Mesenchymal stem cell (in vitro differentiated cells and primary cell): Measurements from ENCODE around the gene LAMC1.

Experiments used
- DNase-seq: peaks from one replicate; pipeline ENCODE4 v3.0.0-alpha.2; 2013
- H2AFZ ChIP-seq: one replicate; pipeline ENCODE4 v1.6.1; 2013; ENCODE audit warnings: low read depth, mild to moderate bottlenecking, control low read depth, inconsistent platforms, low read length, moderate library complexity
- H2AK5ac ChIP-seq: 2 replicates; pipeline ENCODE4 v1.6.1; 2013; ENCODE audit warnings: low read length, moderate library complexity, mild to moderate bottlenecking, inconsistent platforms; ENCODE audit not compliant: severe bottlenecking
- H2BK120ac ChIP-seq: one replicate; pipeline ENCODE4 v1.6.1; 2013; ENCODE audit warnings: low read depth, mild to moderate bottlenecking, inconsistent platforms, low read length, moderate library complexity
- H2BK12ac ChIP-seq, 2 experiments: one replicate each; pipeline ENCODE4 v1.6.1; 2013; ENCODE audit warnings: inconsistent platforms in 2 of 2, low read length in 2 of 2, mild to moderate bottlenecking in 2 of 2, moderate library complexity in 2 of 2, control low read depth in 1 of 2
- H2BK15ac ChIP-seq: one replicate; pipeline ENCODE4 v1.6.1; 2013; ENCODE audit warnings: mild to moderate bottlenecking, low read depth, inconsistent platforms; ENCODE audit not compliant: poor library complexity, severe bottlenecking
- H2BK5ac ChIP-seq: 2 replicates; pipeline ENCODE4 v1.6.1; 2013; ENCODE audit warnings: low read depth, mild to moderate bottlenecking, low read length, control low read depth, inconsistent platforms; ENCODE audit not compliant: poor library complexity, severe bottlenecking
- H3K14ac ChIP-seq, 2 experiments: one replicate each; pipeline ENCODE4 v1.6.1; 2013; ENCODE audit warnings: inconsistent platforms in 2 of 2, low read length in 2 of 2, control low read depth in 1 of 2, mild to moderate bottlenecking in 1 of 2, moderate library complexity in 1 of 2
- H3K18ac ChIP-seq, 2 experiments: one replicate each; pipeline ENCODE4 v1.6.1; 2013; ENCODE audit warnings: inconsistent platforms in 2 of 2, low read length in 2 of 2, control low read depth in 1 of 2, low read depth in 1 of 2, mild to moderate bottlenecking in 1 of 2
- H3K23ac ChIP-seq, 2 experiments: one replicate each; pipeline ENCODE4 v1.6.1; 2013; ENCODE audit warnings: inconsistent platforms in 2 of 2, low read length in 2 of 2, mild to moderate bottlenecking in 2 of 2, moderate library complexity in 2 of 2, control low read depth in 1 of 2
- H3K27ac ChIP-seq: 2 replicates; pipeline ENCODE4 v1.5.1; 2013; ENCODE audit warnings: mild to moderate bottlenecking, moderate library complexity, low read length, control low read depth, inconsistent platforms; ENCODE audit not compliant: poor library complexity, severe bottlenecking
- H3K27me3 ChIP-seq, 2 experiments: 2 replicates each; pipeline versions ENCODE4 v1.6.1 to v1.7.0; 2013; ENCODE audit warnings: low read length in 2 of 2, mild to moderate bottlenecking in 2 of 2, moderate library complexity in 2 of 2, control low read depth in 1 of 2, inconsistent platforms in 1 of 2; ENCODE audit not compliant: control insufficient read depth in 1 of 2, insufficient read depth in 1 of 2
- H3K36me3 ChIP-seq, 2 experiments: 2 replicates each; pipeline versions ENCODE4 v1.6.1 to v1.7.0; 2013; ENCODE audit warnings: low read length in 2 of 2, control low read depth in 1 of 2, inconsistent platforms in 1 of 2, low read depth in 1 of 2, mild to moderate bottlenecking in 1 of 2; ENCODE audit not compliant: insufficient read depth in 2 of 2, control insufficient read depth in 1 of 2
- H3K4ac ChIP-seq, 2 experiments: one replicate each; pipeline ENCODE4 v1.6.1; 2013; ENCODE audit warnings: inconsistent platforms in 2 of 2, low read length in 2 of 2, mild to moderate bottlenecking in 2 of 2, moderate library complexity in 2 of 2, control low read depth in 1 of 2, low read depth in 1 of 2
- H3K4me1 ChIP-seq: 2 replicates; pipeline ENCODE4 v1.6.1; 2013; ENCODE audit warnings: low read depth, low read length, control low read depth; ENCODE audit not compliant: control insufficient read depth, insufficient read depth
- H3K4me2 ChIP-seq: 2 replicates; pipeline ENCODE4 v1.6.1; 2013; ENCODE audit warnings: low read length, mild to moderate bottlenecking, inconsistent platforms; ENCODE audit not compliant: poor library complexity, severe bottlenecking
- H3K4me3 ChIP-seq, 2 experiments: 2 replicates each; pipeline versions ENCODE4 v1.5.1 to v1.7.0; 2013; ENCODE audit warnings: low read length in 2 of 2, mild to moderate bottlenecking in 2 of 2, control low read depth in 1 of 2, low read depth in 1 of 2; ENCODE audit not compliant: insufficient read depth in 1 of 2
- H3K79me1 ChIP-seq: replicated peaks from 2 replicates; pipeline ENCODE4 v1.6.1; 2013; ENCODE audit warnings: mild to moderate bottlenecking, control low read depth, low read length, inconsistent platforms; ENCODE audit not compliant: poor library complexity, severe bottlenecking
- H3K9ac ChIP-seq: 2 replicates; pipeline ENCODE4 v1.7.0; 2013; ENCODE audit warnings: mild to moderate bottlenecking, low read length, moderate library complexity
- H3K9me3 ChIP-seq: 2 replicates; pipeline ENCODE4 v1.7.0; 2013; ENCODE audit warnings: mild to moderate bottlenecking, low read length; ENCODE audit not compliant: control insufficient read depth
- H4K8ac ChIP-seq: one replicate; pipeline ENCODE4 v1.6.1; 2013; ENCODE audit warnings: inconsistent platforms, mild to moderate bottlenecking, low read length, moderate library complexity
- H4K91ac ChIP-seq: one replicate; pipeline ENCODE4 v1.6.1; 2013; ENCODE audit warnings: mild to moderate bottlenecking, low read length, inconsistent platforms
- WGBS: methylation state at CpG from one replicate; pipeline ENCODE4 v1.1.7; 2013; ENCODE audit warnings: mixed read lengths; 5-methylcytosine and 5-hydroxymethylcytosine counted together

LAMC1 gene

GRCh38 chr1:183138301-183138700 lies 115.1 kb downstream of the LAMC1 start:
- Histone ChIP-seq H3K79me1 (peaks cover 22% of the 10 kb centered on the region), H4K8ac (no peak overlapping the region), H3K27ac (no peak overlapping the region), H3K9me3 (no peaks in the 10 kb centered on the region), H2AFZ (no peak overlapping the region), H3K4ac (no peak overlapping the region), H3K4me2 (no peak overlapping the region), H3K23ac (no peak overlapping the region), H3K27me3 (no peaks in the 10 kb centered on the region), H3K9ac (peak overlapping the region; percentile 54), H4K91ac (no peak overlapping the region), H3K4me1 (peaks cover 4% of the 10 kb centered on the region), H3K36me3 (peaks cover 26 to 100% of the 10 kb centered on the region in 2 experiments), H3K4me3 (no peak overlapping the region), H2BK5ac (no peak overlapping the region), H3K14ac (no peak overlapping the region), H2BK12ac (no peak overlapping the region), H2BK120ac (no peak overlapping the region), H3K18ac (no peak overlapping the region), H2AK5ac (no peak overlapping the region), H2BK15ac (no peak overlapping the region)
- DNase-seq: no peak
- 85% methylated on average over 4 of the region's 4 CpGs for WGBS

GRCh38 chr1:183139281-183139942 lies 116.2 kb downstream of the LAMC1 start:
- Histone ChIP-seq H3K27ac (peak overlapping the region; percentile 22), H3K4me3 (no peak overlapping the region), H4K8ac (no peak overlapping the region), H3K14ac (no peak overlapping the region), H2AFZ (no peak overlapping the region), H2BK15ac (no peak overlapping the region), H3K18ac (no peak overlapping the region), H3K4me1 (peaks cover 4% of the 10 kb centered on the region), H2BK120ac (no peak overlapping the region), H4K91ac (no peak overlapping the region), H3K23ac (no peak overlapping the region), H3K9ac (peak overlapping the region; percentile 54), H3K27me3 (no peaks in the 10 kb centered on the region), H2AK5ac (no peak overlapping the region), H3K36me3 (peaks cover 22 to 100% of the 10 kb centered on the region in 2 experiments), H3K79me1 (peaks cover 24% of the 10 kb centered on the region), H2BK5ac (no peak overlapping the region), H2BK12ac (no peak overlapping the region), H3K9me3 (no peaks in the 10 kb centered on the region), H3K4ac (no peak overlapping the region), H3K4me2 (no peak overlapping the region)
- peak; percentile 76 for DNase-seq
- WGBS: 68% methylated on average over 2 of the region's 4 CpGs

- H3K23ac ChIP-seq: no peak overlapping the region
- H3K4me1 ChIP-seq: peaks cover 4% of the 10 kb centered on the region
- H3K9ac ChIP-seq: peak overlapping the region; percentile 54
- H2BK120ac ChIP-seq: no peak overlapping the region
- no peak overlapping the region for H2AK5ac ChIP-seq
- no peak overlapping the region for H4K91ac ChIP-seq
- H3K9me3 ChIP-seq: no peaks in the 10 kb centered on the region
- no peaks in the 10 kb centered on the region for H3K27me3 ChIP-seq
- H3K27ac ChIP-seq: no peak overlapping the region
- no peak overlapping the region for H2BK12ac ChIP-seq
- no peak for DNase-seq
- H2AFZ ChIP-seq: no peak overlapping the region
- H2BK5ac ChIP-seq: no peak overlapping the region
- no peak overlapping the region for H2BK15ac ChIP-seq
- H3K14ac ChIP-seq: no peak overlapping the region
- peaks cover 20% of the 10 kb centered on the region for H3K79me1 ChIP-seq
- no peak overlapping the region for H3K4ac ChIP-seq
- H3K4me2 ChIP-seq: no peak overlapping the region
- no peak overlapping the region for H3K18ac ChIP-seq
- no peak overlapping the region for H4K8ac ChIP-seq
- H3K4me3 ChIP-seq: no peak overlapping the region
- H3K36me3 ChIP-seq: peaks cover 18 to 98% of the 10 kb centered on the region in 2 experiments
These were observed 117.4 kb downstream of the LAMC1 start for GRCh38 chr1:183140633-183141032.

- Histone ChIP-seq H3K23ac (no peak overlapping the region), H3K9ac (peak overlapping the region; percentile 16), H2AFZ (no peak overlapping the region), H2BK15ac (no peak overlapping the region), H3K27me3 (no peaks in the 10 kb centered on the region), H2BK120ac (no peak overlapping the region), H4K8ac (no peak overlapping the region), H3K14ac (no peak overlapping the region), H2BK12ac (no peak overlapping the region), H3K9me3 (no peaks in the 10 kb centered on the region), H4K91ac (no peak overlapping the region), H3K4me1 (peaks cover 3% of the 10 kb centered on the region), H3K4me3 (no peak overlapping the region), H2AK5ac (no peak overlapping the region), H3K4ac (no peak overlapping the region), H3K18ac (no peak overlapping the region), H3K27ac (no peak overlapping the region), H3K4me2 (no peak overlapping the region), H2BK5ac (no peak overlapping the region), H3K79me1 (peaks cover 14% of the 10 kb centered on the region), H3K36me3 (peaks cover 13 to 91% of the 10 kb centered on the region in 2 experiments)
- WGBS: 99% methylated on average over 2 of the region's 2 CpGs
- DNase-seq: no peak
These were observed 119.0 kb downstream of the LAMC1 start for GRCh38 chr1:183142171-183142570.
